Measurements from ENCODE around the gene ZNF579. TPM values are rescaled to one million over a fixed set of nuclear protein-coding genes. Genes with fewer than 3 reads are reported as not detected.

The ZNF579 gene
- total RNA-seq, 1 experiment from 2014 or later: 19.9 TPM

- peaks cover 22 to 50% (median 43%) of the 10 kb centered on the region in 3 experiments for H3K36me3 Mint-ChIP-seq (ENCODE audit: insufficient read depth in 1 of 3, low read depth in 3 of 3)
- no peak overlapping the region for H2BK15ac ChIP-seq (ENCODE audit: low read depth, low read length)
- no peak overlapping the region for H3K27ac ChIP-seq (ENCODE audit: insufficient read length, low read depth, low read length)
- no peak overlapping the region for H3T11ph ChIP-seq (ENCODE audit: low read length)
- H4K8ac ChIP-seq (replicated peaks; ENCODE audit: insufficient read length, low read depth, low read length): no peak overlapping the region
- no peak overlapping the region for H2BK120ac ChIP-seq (ENCODE audit: low read depth, low read length, poor library complexity, severe bottlenecking)
- peaks cover 2% of the 10 kb centered on the region for H3K27me3 Mint-ChIP-seq (ENCODE audit: low read depth)
- H3K4me2 ChIP-seq (ENCODE audit: insufficient read depth, insufficient read length, low read length): no peak overlapping the region
- no peak overlapping the region for H4K91ac ChIP-seq (ENCODE audit: insufficient read length, low read depth, low read length)
- H3K27ac Mint-ChIP-seq: no peak overlapping the region
- peaks cover 5 to 9% of the 10 kb centered on the region in 2 experiments for H3K4me1 Mint-ChIP-seq
- H3K56ac ChIP-seq (ENCODE audit: insufficient read length, low read depth, low read length): no peak overlapping the region
- H3K79me1 ChIP-seq (ENCODE audit: insufficient read depth, low read depth, low read length, poor library complexity, severe bottlenecking): no peaks in the 10 kb centered on the region
- no peaks in the 10 kb centered on the region for H4K20me1 ChIP-seq (ENCODE audit: control insufficient read depth, insufficient read depth, insufficient read length)
- H2BK20ac ChIP-seq (ENCODE audit: low read depth, low read length, poor library complexity, severe bottlenecking): no peak overlapping the region
- no peak overlapping the region for H2AFZ ChIP-seq (ENCODE audit: low read length)
- no peaks in the 10 kb centered on the region; a peak in 1 of 5 replicates for H3K9me3 Mint-ChIP-seq
- no peaks in the 10 kb centered on the region for H3K4me1 ChIP-seq (ENCODE audit: insufficient read depth, low read length)
- no peaks in the 10 kb centered on the region for H3K27me3 ChIP-seq (ENCODE audit: insufficient read depth, low read length)
- no peak overlapping the region for H3K4me3 Mint-ChIP-seq
- no peak overlapping the region for H3K23ac ChIP-seq (ENCODE audit: insufficient read length, low read depth, low read length)
- no peak for DNase-seq
- no peaks in the 10 kb centered on the region for H3K79me2 ChIP-seq (ENCODE audit: insufficient read depth, low read length)
- H2BK12ac ChIP-seq (ENCODE audit: insufficient read length, low read depth, low read length): no peak overlapping the region
- no peak overlapping the region for H3K9ac ChIP-seq (ENCODE audit: extremely low read depth, insufficient read length, low read length)
- no peak overlapping the region for H3K14ac ChIP-seq (ENCODE audit: insufficient read depth, low read length)
- H3K4ac ChIP-seq (ENCODE audit: low read depth, low read length): no peak overlapping the region
- H2AK5ac ChIP-seq (ENCODE audit: insufficient read length, low read length): no peak overlapping the region
- H3K23me2 ChIP-seq (ENCODE audit: insufficient read length, low read depth, low read length, poor library complexity, severe bottlenecking): no peaks in the 10 kb centered on the region
- no peak overlapping the region for H3K18ac ChIP-seq (ENCODE audit: insufficient read length, low read depth, low read length)
- WGBS (ENCODE audit: extremely low coverage, insufficient read length, low lambda C conversion rate): no CpG with 5 or more reads among the region's 3 CpGs
- no peaks in the 10 kb centered on the region for H3K9me3 ChIP-seq (ENCODE audit: control insufficient read depth, low read depth, low read length)
- no peak overlapping the region for H2BK5ac ChIP-seq (ENCODE audit: insufficient read length, low read length)
- no peak for TF ChIP-seq CTCF (conservative IDR thresholded peaks at IDR 0.05)
- H4K5ac ChIP-seq (ENCODE audit: insufficient read length, low read depth, low read length): no peak overlapping the region
These were observed 38.6 kb upstream of the ZNF579 start for GRCh38 chr19:55619286-55619685.

All from H9 (cell line).